Right lobe of liver (tissue), 6 donors: ENCODE measurements around the gene PPME1. TPM values are rescaled to one million over a fixed set of nuclear protein-coding genes. Genes with fewer than 3 reads are reported as not detected.

Source experiments
- ATAC-seq, 4 donors: fragments of 200-7000 bp; cut with Tn5 transposase; one replicate each; pipeline ENCODE4 v1.9.1; 2020; ENCODE audit warnings: mild to moderate bottlenecking in 4 of 4, moderate library complexity in 4 of 4
- DNase-seq, 3 donors: peaks; one replicate each; pipeline ENCODE4 v3.0.0-alpha.2; 2020
- H3K27ac ChIP-seq, 3 donors: fragments of 200-600 bp; one replicate each; pipeline ENCODE4 v1.8.0; 2022
- H3K27me3 ChIP-seq, 2 donors: fragments of 200-600 bp; one replicate each; pipeline ENCODE4 v1.8.0; 2022
- H3K36me3 ChIP-seq, 4 donors: fragments of 200-600 bp; sonication (generic) in 1 of 4; one replicate each; pipeline versions ENCODE4 v1.5.1 to v1.8.0; 2017 to 2022; ENCODE audit warnings: control low read depth in 1 of 4
- H3K4me1 ChIP-seq, 4 donors: fragments of 200-600 bp; sonication (generic) in 1 of 4; one replicate each; pipeline versions ENCODE4 v1.5.1 to v1.8.0; 2017 to 2022; ENCODE audit warnings: control low read depth in 1 of 4
- H3K4me3 ChIP-seq, 3 donors: fragments of 200-600 bp; one replicate each; pipeline ENCODE4 v1.8.0; 2022
- H3K9me3 ChIP-seq, 4 donors: fragments of 200-600 bp; sonication (generic) in 1 of 4; one replicate each; pipeline versions ENCODE4 v1.5.1 to v1.8.0; 2017 to 2022; ENCODE audit warnings: control low read depth in 1 of 4
- POLR2A ChIP-seq: fragments of 450-650 bp; IDR thresholded peaks from one replicate; pipeline ENCODE4 v1.6.1; 2017; ENCODE audit warnings: antibody characterized with exemption, mild to moderate bottlenecking
- WGBS: methylation state at CpG from one replicate; pipeline ENCODE4 v1.1.6; 2018; ENCODE audit warnings: low coverage, low lambda C conversion rate; ENCODE audit not compliant: insufficient coverage; ENCODE audit errors: missing lambda C conversion rate; 5-methylcytosine and 5-hydroxymethylcytosine counted together
- intact Hi-C, 2 donors: fragments of 100-400 bp; cut with DNase I; formaldehyde crosslinking; loops; one replicate each; pipeline versions ENCODE4 v1.11.2 to v1.14.1; 2022
- total RNA-seq, 6 experiments: library from RNA; depleted of rRNA in 2 of 6; stranded (reverse); fragments of >200 nt in 2 of 6; fragmentation: NEBNext Ultra II Directional in 3 of 6; extraction: Animal tissue kit (Norgen Biotek cat#: 25700) in 3 of 6; gene quantifications; one replicate each; pipeline versions ENCODE4 v1.1.0 to v1.2.4, GENCODE V29; 2016 to 2023
- TF ChIP-seq, protein P1 (sequence below), 4 donors: fragments of 200-600 bp in 3 of 4; fragments of 450-650 bp in 1 of 4; IDR thresholded peaks; one replicate each; pipeline versions ENCODE4 v1.5.1 to v1.8.0; 2016 to 2022; ENCODE audit warnings: antibody characterized with exemption in 4 of 4, mild to moderate bottlenecking in 2 of 4
- donor health status: DM: no; HTN: yes; CAD: no.
- donor health status: DM: no; HTN: no; CAD: no.
- donor health status: DM: no; HTN: no; CAD: no.
- donor health status: DM: no; HTN: yes; CAD: no.
- donor health status: DM: no; HTN: yes; CAD: no.

The PPME1 gene
- total RNA-seq, 6 experiments from 2014 or later, result 8.9 to 18.9 (median 13.0) TPM

DNA sequence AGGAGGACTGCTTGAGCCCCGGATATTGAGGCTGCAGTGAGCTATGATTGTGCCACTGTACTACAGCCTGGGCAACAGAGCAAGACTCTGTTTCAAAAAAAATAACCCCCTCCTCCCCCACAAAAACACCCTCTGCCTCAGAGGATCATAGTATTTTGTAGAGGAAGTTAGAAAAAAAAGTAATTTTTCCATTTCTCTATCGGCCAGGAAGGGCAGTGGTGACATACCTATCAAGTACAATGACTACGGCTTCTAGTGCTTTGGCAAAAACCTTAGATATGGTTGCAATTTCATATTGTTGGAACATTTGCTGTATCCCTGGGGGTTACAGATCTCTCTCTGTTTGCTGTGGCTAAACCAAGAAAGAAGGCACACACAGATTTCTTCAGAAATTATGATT lies 29.2 kb upstream of the PPME1 start:
- intact Hi-C loops, result no loop called here
- no peak for DNase-seq
- H3K4me1 ChIP-seq, result no peaks in the 10 kb centered on the region
- peaks cover 0 to 1% (median 0%) of the 10 kb centered on the region in 4 donors for H3K36me3 ChIP-seq
- no peak for ATAC-seq
- no peak overlapping the region for H3K4me3 ChIP-seq
- WGBS, result 86% methylated on average over 3 of the region's 3 CpGs
- no peaks in the 10 kb centered on the region for H3K27me3 ChIP-seq
- TF ChIP-seq, protein P1, sequence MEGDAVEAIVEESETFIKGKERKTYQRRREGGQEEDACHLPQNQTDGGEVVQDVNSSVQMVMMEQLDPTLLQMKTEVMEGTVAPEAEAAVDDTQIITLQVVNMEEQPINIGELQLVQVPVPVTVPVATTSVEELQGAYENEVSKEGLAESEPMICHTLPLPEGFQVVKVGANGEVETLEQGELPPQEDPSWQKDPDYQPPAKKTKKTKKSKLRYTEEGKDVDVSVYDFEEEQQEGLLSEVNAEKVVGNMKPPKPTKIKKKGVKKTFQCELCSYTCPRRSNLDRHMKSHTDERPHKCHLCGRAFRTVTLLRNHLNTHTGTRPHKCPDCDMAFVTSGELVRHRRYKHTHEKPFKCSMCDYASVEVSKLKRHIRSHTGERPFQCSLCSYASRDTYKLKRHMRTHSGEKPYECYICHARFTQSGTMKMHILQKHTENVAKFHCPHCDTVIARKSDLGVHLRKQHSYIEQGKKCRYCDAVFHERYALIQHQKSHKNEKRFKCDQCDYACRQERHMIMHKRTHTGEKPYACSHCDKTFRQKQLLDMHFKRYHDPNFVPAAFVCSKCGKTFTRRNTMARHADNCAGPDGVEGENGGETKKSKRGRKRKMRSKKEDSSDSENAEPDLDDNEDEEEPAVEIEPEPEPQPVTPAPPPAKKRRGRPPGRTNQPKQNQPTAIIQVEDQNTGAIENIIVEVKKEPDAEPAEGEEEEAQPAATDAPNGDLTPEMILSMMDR (IDR thresholded peaks at IDR 0.05), result no peak
- no peak for TF ChIP-seq POLR2A
- no peaks in the 10 kb centered on the region for H3K9me3 ChIP-seq
- H3K27ac ChIP-seq, result no peak overlapping the region

GRCh38 chr11:74142624-74143023 lies 28.5 kb upstream of the PPME1 start:
- Histone ChIP-seq H3K36me3 (no peaks in the 10 kb centered on the region), H3K4me1 (no peaks in the 10 kb centered on the region), H3K4me3 (no peak overlapping the region), H3K27me3 (no peaks in the 10 kb centered on the region), H3K27ac (no peak overlapping the region), H3K9me3 (no peaks in the 10 kb centered on the region)
- WGBS, result 96% methylated on average over 3 of the region's 3 CpGs
- intact Hi-C loops, result no loop called here
- no peak for DNase-seq
- TF ChIP-seq, protein P1 (IDR thresholded peaks at IDR 0.05), result no peak
- no peak for TF ChIP-seq POLR2A
- no peak for ATAC-seq

DNA sequence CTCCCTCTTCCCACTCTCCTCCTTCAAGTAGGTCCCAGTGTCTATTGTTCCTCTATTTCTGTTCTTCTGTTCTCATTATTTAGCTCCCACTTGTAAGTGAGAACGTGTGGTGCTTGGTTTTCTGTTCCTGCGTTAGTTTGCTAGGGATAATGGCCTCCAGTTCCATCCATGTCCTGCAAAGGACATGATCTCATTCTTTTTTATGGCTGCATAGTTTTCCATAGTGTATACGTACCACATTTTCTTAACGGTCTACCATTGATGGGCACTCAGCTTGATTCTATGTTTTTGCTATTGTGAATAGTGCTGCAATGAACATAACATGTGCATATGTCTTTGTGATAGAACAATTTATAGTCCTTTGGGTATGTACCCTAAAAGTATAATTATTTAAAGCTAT lies 26.5 kb upstream of the PPME1 start:
- no peaks in the 10 kb centered on the region for H3K9me3 ChIP-seq
- ATAC-seq (no peak), DNase-seq (no peak)
- H3K27me3 ChIP-seq, result no peaks in the 10 kb centered on the region
- no peak overlapping the region for H3K27ac ChIP-seq
- intact Hi-C loops, result no loop called here
- no peaks in the 10 kb centered on the region for H3K36me3 ChIP-seq
- no peak for TF ChIP-seq POLR2A
- TF ChIP-seq, protein P1 (IDR thresholded peaks at IDR 0.05), result no peak
- H3K4me3 ChIP-seq, result no peak overlapping the region
- H3K4me1 ChIP-seq, result no peaks in the 10 kb centered on the region
- WGBS, result 96% methylated on average over 4 of the region's 4 CpGs

- intact Hi-C loops, result no loop called here
- no peak for ATAC-seq
- WGBS, result 81% methylated on average over 5 of the region's 5 CpGs
Measured at GRCh38 chr11:74147199-74147929, 23.7 kb upstream of the PPME1 start.

More at GRCh38 chr11:74147199-74147929, 23.7 kb upstream of the PPME1 start:
- no peaks in the 10 kb centered on the region for H3K4me1 ChIP-seq
- TF ChIP-seq POLR2A, result no peak
- TF ChIP-seq, protein P1 (IDR thresholded peaks at IDR 0.05), result no peak
- no peaks in the 10 kb centered on the region for H3K9me3 ChIP-seq
- no peaks in the 10 kb centered on the region for H3K36me3 ChIP-seq
- no peak for DNase-seq
- H3K27ac ChIP-seq, result no peak overlapping the region
- H3K27me3 ChIP-seq, result no peaks in the 10 kb centered on the region
- H3K4me3 ChIP-seq, result no peak overlapping the region
